ENCODE results near the gene SLC1A2. TPM values are rescaled to one million over a fixed set of nuclear protein-coding genes. Genes with fewer than 3 reads are reported as not detected.

SLC1A2 gene
- total RNA-seq, 4 donors from 2014 or later, result 1.0 to 3.4 (median 2.0) TPM

DNA sequence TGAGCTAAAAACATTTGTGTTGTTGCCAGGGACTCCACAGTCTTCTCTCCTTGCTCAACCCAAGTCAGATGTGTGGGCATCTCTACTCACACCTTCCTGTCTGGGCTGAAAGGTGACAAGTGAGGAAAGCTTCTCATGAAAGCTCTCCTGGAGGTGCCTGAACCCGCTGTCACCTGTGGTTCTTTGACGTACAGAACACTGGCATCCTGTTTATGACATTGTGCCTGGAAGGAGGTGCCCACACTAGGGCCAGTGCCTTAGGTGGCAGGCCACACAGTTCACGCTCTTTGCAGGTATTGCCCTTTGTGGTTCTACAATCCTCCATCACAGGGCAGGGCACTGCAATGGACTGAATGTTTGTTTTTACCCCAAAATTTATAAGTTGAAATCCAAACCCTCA lies 171.9 kb downstream of the SLC1A2 start:
- WGBS, result 82% methylated on average over 3 of the region's 3 CpGs
- TF ChIP-seq POLR2AphosphoS5 (IDR thresholded peaks at IDR 0.05) (no peak), POLR2A (IDR thresholded peaks at IDR 0.05) (no peak), EP300 (IDR thresholded peaks at IDR 0.05) (no peak)
- TF ChIP-seq, protein P1, sequence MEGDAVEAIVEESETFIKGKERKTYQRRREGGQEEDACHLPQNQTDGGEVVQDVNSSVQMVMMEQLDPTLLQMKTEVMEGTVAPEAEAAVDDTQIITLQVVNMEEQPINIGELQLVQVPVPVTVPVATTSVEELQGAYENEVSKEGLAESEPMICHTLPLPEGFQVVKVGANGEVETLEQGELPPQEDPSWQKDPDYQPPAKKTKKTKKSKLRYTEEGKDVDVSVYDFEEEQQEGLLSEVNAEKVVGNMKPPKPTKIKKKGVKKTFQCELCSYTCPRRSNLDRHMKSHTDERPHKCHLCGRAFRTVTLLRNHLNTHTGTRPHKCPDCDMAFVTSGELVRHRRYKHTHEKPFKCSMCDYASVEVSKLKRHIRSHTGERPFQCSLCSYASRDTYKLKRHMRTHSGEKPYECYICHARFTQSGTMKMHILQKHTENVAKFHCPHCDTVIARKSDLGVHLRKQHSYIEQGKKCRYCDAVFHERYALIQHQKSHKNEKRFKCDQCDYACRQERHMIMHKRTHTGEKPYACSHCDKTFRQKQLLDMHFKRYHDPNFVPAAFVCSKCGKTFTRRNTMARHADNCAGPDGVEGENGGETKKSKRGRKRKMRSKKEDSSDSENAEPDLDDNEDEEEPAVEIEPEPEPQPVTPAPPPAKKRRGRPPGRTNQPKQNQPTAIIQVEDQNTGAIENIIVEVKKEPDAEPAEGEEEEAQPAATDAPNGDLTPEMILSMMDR (IDR thresholded peaks at IDR 0.05), result no peak
- Histone ChIP-seq H3K36me3 (no peaks in the 10 kb centered on the region), H3K27me3 (no peaks in the 10 kb centered on the region), H3K9me3 (no peaks in the 10 kb centered on the region), H3K4me3 (no peak overlapping the region), H3K4me1 (peaks cover 10% of the 10 kb centered on the region), H3K27ac (peak overlapping the region; percentile 54)
- no peak for DNase-seq (ENCODE audit: low spot score in 2 of 2)

DNA sequence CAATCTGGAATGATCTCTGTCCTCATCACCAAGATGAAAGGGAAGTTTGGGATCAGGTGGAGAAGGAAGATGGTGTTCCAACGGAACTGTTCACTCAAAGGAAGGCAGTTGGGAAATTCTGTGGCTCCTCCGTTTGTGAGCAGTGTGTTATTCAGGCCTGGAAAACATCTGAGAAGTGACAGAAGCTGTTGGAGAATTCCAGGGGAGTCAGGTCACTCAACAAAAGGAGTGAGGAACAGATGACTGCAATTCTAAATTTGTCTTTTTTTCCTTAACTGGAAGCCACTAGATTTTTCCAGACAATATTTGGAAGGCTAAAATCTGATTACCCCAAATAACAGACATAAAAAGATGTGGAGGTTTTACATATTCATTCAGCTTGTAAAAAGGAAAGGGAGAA lies 172.6 kb downstream of the SLC1A2 start:
- no peak for TF ChIP-seq POLR2A (IDR thresholded peaks at IDR 0.05)
- TF ChIP-seq POLR2AphosphoS5 (IDR thresholded peaks at IDR 0.05), result peak in 2 of 3 donors; percentile 47 to 65
- DNase-seq (ENCODE audit: low spot score in 2 of 2), result no peak
- no peaks in the 10 kb centered on the region for H3K9me3 ChIP-seq
- no peaks in the 10 kb centered on the region for H3K27me3 ChIP-seq
- H3K4me1 ChIP-seq, result peaks cover 10% of the 10 kb centered on the region
- peak overlapping the region; percentile 69 for H3K27ac ChIP-seq
- no peaks in the 10 kb centered on the region for H3K36me3 ChIP-seq
- WGBS, result 42% methylated on average over 2 of the region's 2 CpGs
- H3K4me3 ChIP-seq, result no peak overlapping the region

DNA sequence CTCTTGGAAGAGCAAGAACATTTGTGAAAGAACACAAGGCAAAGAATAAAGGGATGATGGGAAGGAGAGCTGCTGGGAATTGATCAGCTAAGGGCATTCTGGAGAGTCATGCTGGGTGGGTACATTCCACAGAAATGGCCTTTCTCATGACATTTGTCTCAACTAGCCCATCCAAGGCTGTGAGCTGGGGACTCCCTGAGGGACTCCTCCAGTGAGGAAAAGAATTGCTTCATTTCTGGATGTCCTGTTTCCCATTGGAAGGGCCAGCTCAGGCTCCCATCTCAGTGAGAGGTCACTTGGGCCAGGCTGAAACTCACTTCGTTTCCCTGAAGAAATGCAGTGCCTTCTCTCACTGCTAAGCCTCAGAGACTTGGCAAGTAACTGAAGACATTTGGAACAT lies 173.6 kb downstream of the SLC1A2 start:
- Histone ChIP-seq H3K9me3 (no peaks in the 10 kb centered on the region), H3K4me3 (no peak overlapping the region), H3K4me1 (peaks cover 10% of the 10 kb centered on the region), H3K27me3 (no peaks in the 10 kb centered on the region), H3K36me3 (no peaks in the 10 kb centered on the region), H3K27ac (peak overlapping the region; percentile 69)
- no peak for DNase-seq (ENCODE audit: low spot score in 2 of 2)
- 78% methylated on average over 1 of the region's 1 CpG for WGBS
- TF ChIP-seq POLR2AphosphoS5 (IDR thresholded peaks at IDR 0.05) (no peak), POLR2A (IDR thresholded peaks at IDR 0.05) (no peak), EP300 (IDR thresholded peaks at IDR 0.05) (no peak)
- TF ChIP-seq, protein P1 (IDR thresholded peaks at IDR 0.05), result no peak

DNA sequence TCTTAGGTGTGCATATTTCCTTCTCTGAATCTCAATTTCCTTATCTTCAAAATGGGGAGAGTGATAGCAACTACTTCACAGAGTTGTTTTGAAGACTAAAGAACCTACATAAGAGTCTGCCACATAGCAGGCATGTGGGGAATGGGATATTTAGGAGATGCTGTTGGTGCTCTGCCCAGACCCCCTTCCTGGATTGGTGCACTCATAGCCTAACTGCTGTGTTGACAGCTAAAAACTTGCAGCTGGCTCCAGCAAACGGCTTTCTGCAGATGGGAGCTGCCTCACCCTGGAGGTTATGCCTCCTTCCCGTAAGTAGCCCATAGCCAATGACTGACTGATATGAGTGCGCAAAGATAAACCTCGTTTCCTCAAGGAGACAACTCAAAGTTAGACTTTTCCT lies 174.3 kb downstream of the SLC1A2 start:
- Histone ChIP-seq H3K27me3 (no peaks in the 10 kb centered on the region), H3K36me3 (no peaks in the 10 kb centered on the region), H3K9me3 (no peaks in the 10 kb centered on the region), H3K4me3 (no peak overlapping the region), H3K27ac (peak overlapping the region; percentile 69), H3K4me1 (peaks cover 10% of the 10 kb centered on the region)
- no peak for DNase-seq (ENCODE audit: low spot score in 2 of 2)
- WGBS, result 83% methylated on average over 4 of the region's 4 CpGs
- no peak for TF ChIP-seq EP300 (IDR thresholded peaks at IDR 0.05)
- no peak for TF ChIP-seq POLR2AphosphoS5 (IDR thresholded peaks at IDR 0.05)
- TF ChIP-seq, protein P1 (IDR thresholded peaks at IDR 0.05), result no peak
- no peak for TF ChIP-seq POLR2A (IDR thresholded peaks at IDR 0.05)

DNA sequence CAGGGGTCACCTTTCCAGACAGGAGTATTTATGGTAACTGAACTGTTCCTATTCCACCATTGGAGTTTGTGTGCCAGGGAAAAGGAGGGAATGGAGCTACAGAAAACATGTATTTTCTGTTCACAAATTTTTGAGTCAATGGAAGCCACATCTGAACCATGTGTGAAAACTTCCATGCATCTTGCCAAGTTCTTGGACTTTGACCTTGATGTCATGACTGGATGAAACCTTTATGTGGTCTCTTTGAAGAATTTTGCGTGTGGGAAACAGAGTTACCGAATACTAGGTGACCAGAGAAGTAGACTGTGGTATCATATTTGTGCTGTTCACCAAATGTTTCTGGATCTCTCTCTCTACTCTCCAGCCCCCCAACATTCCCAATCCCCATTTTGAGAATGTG lies 175.6 kb downstream of the SLC1A2 start:
- Histone ChIP-seq H3K36me3 (no peaks in the 10 kb centered on the region), H3K4me3 (no peak overlapping the region), H3K27me3 (no peaks in the 10 kb centered on the region), H3K9me3 (no peaks in the 10 kb centered on the region), H3K4me1 (peaks cover 14% of the 10 kb centered on the region), H3K27ac (no peak overlapping the region)
- 95% methylated on average over 2 of the region's 2 CpGs for WGBS
- DNase-seq (ENCODE audit: low spot score in 2 of 2), result no peak
- TF ChIP-seq POLR2AphosphoS5 (IDR thresholded peaks at IDR 0.05) (no peak), EP300 (IDR thresholded peaks at IDR 0.05) (no peak), POLR2A (IDR thresholded peaks at IDR 0.05) (no peak)
- TF ChIP-seq, protein P1 (IDR thresholded peaks at IDR 0.05), result no peak
